HCT116 (cell line): ENCODE measurements around the gene FGF18. TPM values are rescaled to one million over a fixed set of nuclear protein-coding genes. Genes with fewer than 3 reads are reported as not detected.

Experiments used
- ATAC-seq: fragments of 200-7000 bp; cut with Tn5 transposase; 2 replicates; pipeline ENCODE4 v1.9.1; 2020; ENCODE audit warnings: mild to moderate bottlenecking, moderate library complexity
- BruUV-seq: library from RNA; stranded (reverse); fragments of 400-500 nt; replicated peaks from 2 replicates; lab custom pipeline; 2021; lab: Mats Ljungman, UMichigan
- CTCF ChIA-PET: fragments of 300-600 bp; sonication (Branson Sonifier 250); formaldehyde crosslinking; loops from one replicate; lab custom pipeline; 2021; ENCODE audit warnings: antibody characterized with exemption; lab: Charles Lee
- POLR2A ChIA-PET: fragments of 300-600, 350-600 bp; sonication (Branson Sonifier 250); formaldehyde crosslinking; loops from one replicate; lab custom pipeline; 2021; ENCODE audit warnings: antibody characterized with exemption; lab: Charles Lee
- RAD21 ChIA-PET, 2 experiments: fragments of 300-600 bp; sonication (Branson Sonifier 250); formaldehyde crosslinking; loops; one replicate each; lab custom pipeline; 2023; ENCODE audit warnings: low total read pairs in 2 of 2; ENCODE audit not compliant: uncharacterized antibody in 2 of 2, unreplicated experiment in 2 of 2, low non-redundant PET in 1 of 2; lab: Charles Lee
- DNase-seq: peaks from one replicate; pipeline ENCODE4 v3.0.0-alpha.2; 2010; ENCODE audit warnings: low read depth, low spot score
- H2AFZ ChIP-seq: fragments of 200-600 bp; shearing (Covaris generic), sonication (generic); 2 replicates; pipeline ENCODE4 v1.6.1; 2017; ENCODE audit warnings: low read depth, mixed run types, mixed read lengths, antibody characterized with exemption, low read length; ENCODE audit not compliant: poor library complexity, severe bottlenecking
- H3K27ac ChIP-seq: 2 replicates; pipeline ENCODE4 v1.5.1; 2012; ENCODE audit warnings: low read depth, low read length
- H3K27me3 ChIP-seq: fragments of 200-600 bp; sonication (generic); 2 replicates; pipeline ENCODE4 v1.6.1; 2016; ENCODE audit warnings: mixed run types, low read length, mixed read lengths; ENCODE audit not compliant: insufficient read depth
- H3K36me3 ChIP-seq, 2 experiments: fragments of 200-500 bp in 1 of 2; fragments of 200-600 bp in 1 of 2; sonication (Bioruptor generic) in 1 of 2; sonication (generic) in 1 of 2; 2 replicates each; pipeline versions ENCODE4 v1.5.1 to v1.6.1; 2014 to 2016; ENCODE audit warnings: low read length in 2 of 2, inconsistent platforms in 1 of 2, mixed read lengths in 1 of 2, mixed run types in 1 of 2; ENCODE audit not compliant: insufficient read depth in 2 of 2, control insufficient read depth in 1 of 2
- H3K4me1 ChIP-seq, 2 experiments: fragments of 200-600 bp in 1 of 2; sonication (generic) in 1 of 2; 2 replicates each; pipeline versions ENCODE4 v1.5.1 to v1.6.1; 2012 to 2017; ENCODE audit warnings: low read length in 2 of 2, inconsistent platforms in 1 of 2, mild to moderate bottlenecking in 1 of 2, mixed read lengths in 1 of 2, mixed run types in 1 of 2, moderate library complexity in 1 of 2; ENCODE audit not compliant: insufficient read depth in 2 of 2, control insufficient read depth in 1 of 2
- H3K4me2 ChIP-seq: fragments of 200-600 bp; sonication (generic); 2 replicates; pipeline ENCODE4 v1.6.1; 2017; ENCODE audit warnings: mixed run types, low read length, mixed read lengths
- H3K4me3 ChIP-seq, 2 experiments: fragments of 200-600 bp in 1 of 2; sonication (generic) in 1 of 2; replicated peaks in 1 of 2; 2 replicates each; pipeline ENCODE4 v1.5.1; 2011 to 2016; ENCODE audit warnings: low read length in 2 of 2, control low read depth in 1 of 2, low read depth in 1 of 2, mild to moderate bottlenecking in 1 of 2, mixed read lengths in 1 of 2, mixed run types in 1 of 2
- H3K79me2 ChIP-seq: fragments of 200-600 bp; sonication (generic); 2 replicates; pipeline ENCODE4 v1.6.1; 2017; ENCODE audit warnings: mild to moderate bottlenecking, mixed run types, low read length, moderate library complexity, mixed read lengths; ENCODE audit not compliant: insufficient read depth
- H3K9ac ChIP-seq: fragments of 200-600 bp; sonication (generic); 2 replicates; pipeline ENCODE4 v1.6.1; 2016; ENCODE audit warnings: low read length, mixed read lengths
- H3K9me2 ChIP-seq: fragments of 200-600 bp; sonication (generic), shearing (Covaris generic); 2 replicates; pipeline ENCODE4 v1.6.1; 2017; ENCODE audit warnings: mixed run types, mild to moderate bottlenecking, moderate library complexity; ENCODE audit not compliant: insufficient read depth
- H3K9me3 ChIP-seq, 2 experiments: fragments of 200-500 bp in 1 of 2; fragments of 200-600 bp in 1 of 2; sonication (Bioruptor generic) in 1 of 2; sonication (generic) in 1 of 2; 2 replicates each; pipeline ENCODE4 v1.6.1; 2014 to 2017; ENCODE audit warnings: low read length in 2 of 2, mixed read lengths in 2 of 2, inconsistent platforms in 1 of 2, low read depth in 1 of 2, mild to moderate bottlenecking in 1 of 2, mixed run types in 1 of 2, moderate library complexity in 1 of 2; ENCODE audit not compliant: control insufficient read depth in 1 of 2, insufficient read depth in 1 of 2
- H4K20me1 ChIP-seq: fragments of 200-600 bp; sonication (generic), shearing (Covaris generic); 2 replicates; pipeline ENCODE4 v1.6.1; 2017; ENCODE audit warnings: mixed run types, mild to moderate bottlenecking, moderate library complexity; ENCODE audit not compliant: insufficient read depth
- ELF1 ChIP-seq: IDR thresholded peaks from 2 replicates; pipeline ENCODE4 v1.6.1; 2012; ENCODE audit warnings: low read depth, borderline replicate concordance
- JUND ChIP-seq: IDR thresholded peaks from 2 replicates; pipeline ENCODE4 v1.6.1; 2012
- POLR2A ChIP-seq: IDR thresholded peaks from 2 replicates; pipeline ENCODE4 v1.7.0; 2011; ENCODE audit warnings: borderline replicate concordance; ENCODE audit not compliant: insufficient read depth, insufficient read length; ENCODE audit errors: extremely low read depth
- POLR2AphosphoS5 ChIP-seq: IDR thresholded peaks from 2 replicates; pipeline ENCODE4 v1.6.1; 2011; ENCODE audit warnings: mild to moderate bottlenecking, low read depth, low read length, moderate library complexity
- RAD21 ChIP-seq: IDR thresholded peaks from 2 replicates; pipeline ENCODE4 v1.6.1; 2012; ENCODE audit warnings: low read depth, mild to moderate bottlenecking
- SIN3A ChIP-seq: IDR thresholded peaks from 2 replicates; pipeline ENCODE4 v1.6.1; 2012; ENCODE audit warnings: low read depth
- SP1 ChIP-seq: IDR thresholded peaks from 2 replicates; pipeline ENCODE4 v1.6.1; 2012; ENCODE audit warnings: low read depth
- SRF ChIP-seq: IDR thresholded peaks from 2 replicates; pipeline ENCODE4 v1.6.1; 2012; ENCODE audit warnings: low read depth
- TCF7L2 ChIP-seq: IDR thresholded peaks from 2 replicates; pipeline ENCODE4 v1.7.0; 2011; ENCODE audit warnings: borderline replicate concordance, inconsistent platforms; ENCODE audit not compliant: insufficient read depth, insufficient read length; ENCODE audit errors: extremely low read depth
- ZFX ChIP-seq: fragments of 450-650 bp; IDR thresholded peaks from 2 replicates; pipeline ENCODE4 v1.6.1; 2017
- ZNF274 ChIP-seq: fragments of 200-500 bp; sonication (Bioruptor generic); IDR thresholded peaks from 2 replicates; pipeline ENCODE4 v1.6.1; 2014; ENCODE audit warnings: mild to moderate bottlenecking, low read depth, low read length, inconsistent platforms
- intact Hi-C: fragments of 100-400 bp; cut with micrococcal nuclease; formaldehyde crosslinking; loops from 2 replicates; pipeline ENCODE4 v1.10.0; 2022
- total RNA-seq: library from RNA; stranded (reverse); gene quantifications from one replicate; pipeline ENCODE4 v1.2.1, GENCODE V29; 2021; ENCODE audit not compliant: unreplicated experiment
- TF ChIP-seq, protein P1 (sequence below): IDR thresholded peaks from 2 replicates; pipeline ENCODE4 v1.6.1; 2012

FGF18 gene
- total RNA-seq, 1 experiment from 2014 or later: 0.96 TPM

DNA sequence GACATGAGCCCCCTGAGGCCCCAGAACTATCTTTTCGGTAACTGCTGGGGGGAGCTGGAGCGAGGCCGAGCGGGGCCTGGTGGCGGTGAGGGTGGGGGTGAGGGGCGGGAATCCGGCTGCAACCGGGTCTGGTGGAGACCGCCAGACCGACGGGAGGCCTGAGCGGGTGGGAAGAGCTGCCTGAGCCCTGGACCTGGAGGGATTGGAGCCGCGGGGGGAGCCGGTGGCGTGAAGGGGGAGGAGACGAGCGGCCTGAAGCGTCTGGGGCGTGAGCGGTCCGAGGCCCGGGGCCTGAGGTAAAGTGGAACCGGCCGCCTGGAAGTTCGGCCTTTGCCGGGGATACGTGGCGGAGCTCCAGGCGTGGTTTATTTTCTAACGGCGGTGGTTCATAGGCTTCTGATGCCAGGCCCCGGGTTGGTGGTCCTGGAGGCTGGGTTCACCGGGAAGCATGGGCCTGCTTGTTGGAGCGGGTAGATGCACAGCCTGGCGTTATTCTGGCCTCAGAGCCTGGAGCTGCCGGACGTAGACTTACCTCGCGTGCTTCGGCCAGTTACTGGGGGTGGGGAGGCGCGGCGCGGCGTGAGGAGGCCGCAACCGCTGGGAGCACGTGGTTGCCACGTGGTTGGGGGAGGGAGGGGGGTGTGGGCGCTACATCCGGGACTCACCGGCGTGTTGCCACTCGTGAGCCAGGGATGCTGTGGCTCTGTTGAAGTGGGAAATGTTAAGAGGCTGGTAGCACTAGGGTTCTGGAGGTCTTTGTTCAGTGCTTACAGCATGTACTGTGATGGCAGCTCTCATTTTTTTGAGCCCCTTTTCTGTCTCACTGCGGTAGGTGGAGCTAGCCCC lies 31.3 kb upstream of the FGF18 start:
- H3K36me3 ChIP-seq: peaks cover 30 to 47% of the 10 kb centered on the region in 2 experiments
- no peaks in the 10 kb centered on the region for H3K27me3 ChIP-seq
- no peak overlapping the region for H2AFZ ChIP-seq
- CTCF ChIA-PET: interaction anchor here (1.5 kb wide), 1 partner anchor 23 kb away, joined by 4 read pairs; no protein-coding TSS in a partner anchor
- no peaks in the 10 kb centered on the region for H3K9me2 ChIP-seq
- peak overlapping the region; percentile 51 to 80 for H3K4me3 ChIP-seq
- H4K20me1 ChIP-seq: peaks cover 47% of the 10 kb centered on the region
- H3K9ac ChIP-seq: peak overlapping the region; percentile 88
- H3K4me2 ChIP-seq: peak overlapping the region; percentile 77
- POLR2A ChIA-PET: interaction anchor here (0.6 to 1.5 kb wide), 5 partner anchors 10 to 472 kb away, joined by 3 to 12 read pairs (median 3); partner anchors contain the start of gene FGF18
- peak; percentile 31 for ATAC-seq
- intact Hi-C loops: no loop called here
- H3K79me2 ChIP-seq: peaks cover 55% of the 10 kb centered on the region
- RAD21 ChIA-PET: interaction anchor here in 1 of 2 experiments (0.6 kb wide), 1 partner anchor 14 kb away, joined by 3 read pairs; no protein-coding TSS in a partner anchor
- no peak for DNase-seq
- H3K4me1 ChIP-seq: peaks cover 17 to 48% of the 10 kb centered on the region in 2 experiments
- TF ChIP-seq SIN3A (no peak), ZFX (peak; percentile 88), POLR2AphosphoS5 (peak; percentile 69), JUND (no peak), TCF7L2 (peak; percentile 4), ZNF274 (no peak), POLR2A (no peak)
- TF ChIP-seq, protein P1, sequence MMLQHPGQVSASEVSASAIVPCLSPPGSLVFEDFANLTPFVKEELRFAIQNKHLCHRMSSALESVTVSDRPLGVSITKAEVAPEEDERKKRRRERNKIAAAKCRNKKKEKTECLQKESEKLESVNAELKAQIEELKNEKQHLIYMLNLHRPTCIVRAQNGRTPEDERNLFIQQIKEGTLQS: no peak
- TF ChIP-seq, all 23 proteins: peak for 3
- no TSS peak for BruUV-seq
- no peaks in the 10 kb centered on the region for H3K9me3 ChIP-seq
- peak overlapping the region; percentile 90 for H3K27ac ChIP-seq

DNA sequence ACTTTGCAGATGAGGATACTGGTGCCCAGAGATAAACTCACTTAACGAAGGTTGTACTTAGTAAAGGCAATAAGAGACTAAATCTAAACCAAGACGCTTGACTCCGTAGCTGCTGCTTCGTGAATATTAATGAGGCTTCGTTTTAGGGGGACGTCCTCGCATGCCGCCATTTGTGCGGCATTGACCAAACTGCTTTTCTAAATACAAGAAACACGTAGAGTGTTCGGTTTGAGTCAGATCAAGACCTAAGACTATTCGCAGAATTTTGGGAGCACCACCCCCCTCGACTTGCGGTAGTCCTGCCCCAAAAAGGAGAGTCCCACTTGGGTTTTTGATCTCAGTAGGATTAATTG lies 30.7 kb upstream of the FGF18 start:
- ATAC-seq (no peak), DNase-seq (no peak)
- peaks cover 17 to 48% of the 10 kb centered on the region in 2 experiments for H3K4me1 ChIP-seq
- H3K36me3 ChIP-seq: peaks cover 36 to 53% of the 10 kb centered on the region in 2 experiments
- H3K9ac ChIP-seq: peak overlapping the region; percentile 88
- H3K4me3 ChIP-seq: peak overlapping the region; percentile 51 to 80
- H3K9me3 ChIP-seq: no peaks in the 10 kb centered on the region
- H4K20me1 ChIP-seq: peaks cover 53% of the 10 kb centered on the region
- POLR2A ChIA-PET: interaction anchor here (0.6 to 1.5 kb wide), 5 partner anchors 10 to 472 kb away, joined by 3 to 12 read pairs (median 4); partner anchors contain the start of gene FGF18
- H3K9me2 ChIP-seq: no peaks in the 10 kb centered on the region
- CTCF ChIA-PET: no interaction called here
- H3K27me3 ChIP-seq: no peaks in the 10 kb centered on the region
- TSS peak; percentile 36 for BruUV-seq
- RAD21 ChIA-PET: no interaction called here
- intact Hi-C loops: no loop called here
- TF ChIP-seq SP1 (no peak), SRF (no peak), JUND (no peak), RAD21 (no peak), ELF1 (no peak)
- no peak overlapping the region for H2AFZ ChIP-seq
- H3K4me2 ChIP-seq: peak overlapping the region; percentile 77
- H3K79me2 ChIP-seq: peaks cover 61% of the 10 kb centered on the region
- peak overlapping the region; percentile 90 for H3K27ac ChIP-seq
